22Rv1 (cell line): ENCODE data around the gene CDH16.

Experiments
- ZFX ChIP-seq: fragments of 450-650 bp; IDR thresholded peaks from 2 replicates; pipeline ENCODE4 v1.6.1; 2017; ENCODE audit warnings: antibody characterized with exemption, borderline replicate concordance
- TF ChIP-seq, protein P1 (sequence below): fragments of 450-650 bp; IDR thresholded peaks from 2 replicates; pipeline ENCODE4 v1.5.1; 2017; ENCODE audit warnings: mild to moderate bottlenecking

DNA sequence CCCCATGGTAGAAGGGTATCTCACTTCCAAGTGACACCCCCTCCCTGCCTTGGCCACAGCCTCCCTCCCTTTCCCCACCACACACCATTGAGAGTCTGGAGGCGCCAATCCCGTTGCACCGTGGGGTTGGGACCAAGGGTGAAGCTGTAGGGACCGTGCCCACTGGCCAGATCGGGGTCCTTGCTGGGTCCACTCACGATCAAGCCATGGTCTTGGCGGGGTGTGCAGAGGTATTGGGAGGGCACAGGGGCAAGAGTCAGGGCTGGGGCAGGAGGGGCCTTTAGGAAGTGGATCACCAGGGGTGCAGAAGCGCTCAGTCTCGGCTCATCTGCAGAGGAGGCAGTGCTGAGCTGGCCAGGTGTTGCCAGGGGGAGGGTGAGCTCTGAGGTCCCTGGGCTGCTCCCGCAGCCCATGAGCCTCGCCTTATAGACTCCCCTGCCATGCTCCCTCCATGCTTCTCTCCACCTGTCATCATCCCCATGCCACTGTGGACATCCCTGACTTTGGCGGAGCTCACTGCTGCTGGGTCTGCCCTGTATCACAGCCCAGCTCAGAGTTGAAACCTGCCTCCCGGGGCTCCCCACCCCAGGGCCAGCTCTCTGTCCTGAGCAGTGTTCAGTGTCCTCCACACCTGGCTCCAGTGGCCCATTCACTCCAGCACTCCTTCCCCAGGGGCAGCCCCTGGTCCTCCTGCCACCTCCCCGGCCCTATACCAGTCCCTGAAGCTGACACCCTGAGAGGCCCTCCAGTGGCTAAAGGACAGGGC lies 8.3 kb downstream of the CDH16 start:
- TF ChIP-seq, protein P1, sequence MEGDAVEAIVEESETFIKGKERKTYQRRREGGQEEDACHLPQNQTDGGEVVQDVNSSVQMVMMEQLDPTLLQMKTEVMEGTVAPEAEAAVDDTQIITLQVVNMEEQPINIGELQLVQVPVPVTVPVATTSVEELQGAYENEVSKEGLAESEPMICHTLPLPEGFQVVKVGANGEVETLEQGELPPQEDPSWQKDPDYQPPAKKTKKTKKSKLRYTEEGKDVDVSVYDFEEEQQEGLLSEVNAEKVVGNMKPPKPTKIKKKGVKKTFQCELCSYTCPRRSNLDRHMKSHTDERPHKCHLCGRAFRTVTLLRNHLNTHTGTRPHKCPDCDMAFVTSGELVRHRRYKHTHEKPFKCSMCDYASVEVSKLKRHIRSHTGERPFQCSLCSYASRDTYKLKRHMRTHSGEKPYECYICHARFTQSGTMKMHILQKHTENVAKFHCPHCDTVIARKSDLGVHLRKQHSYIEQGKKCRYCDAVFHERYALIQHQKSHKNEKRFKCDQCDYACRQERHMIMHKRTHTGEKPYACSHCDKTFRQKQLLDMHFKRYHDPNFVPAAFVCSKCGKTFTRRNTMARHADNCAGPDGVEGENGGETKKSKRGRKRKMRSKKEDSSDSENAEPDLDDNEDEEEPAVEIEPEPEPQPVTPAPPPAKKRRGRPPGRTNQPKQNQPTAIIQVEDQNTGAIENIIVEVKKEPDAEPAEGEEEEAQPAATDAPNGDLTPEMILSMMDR, result no peak
- TF ChIP-seq ZFX, result no peak
